Nephron progenitor cell (in vitro differentiated cells): ENCODE measurements around the gene SEMA6D.

Source experiments
- DNase-seq: peaks from one replicate; pipeline ENCODE4 v3.0.0; 2021
- H3K27ac Mint-ChIP-seq: 2 replicates; pipeline ENCODE4 v1.8.0; 2021; ENCODE audit warnings: mild to moderate bottlenecking, moderate library complexity, mixed read lengths
- H3K27me3 Mint-ChIP-seq: 2 replicates; pipeline ENCODE4 v1.8.0; 2021; ENCODE audit warnings: mild to moderate bottlenecking, low read depth, mixed read lengths; ENCODE audit not compliant: poor library complexity
- H3K36me3 Mint-ChIP-seq: 2 replicates; pipeline ENCODE4 v1.8.0; 2021; ENCODE audit warnings: low read depth, mixed read lengths
- H3K4me1 Mint-ChIP-seq: 2 replicates; pipeline ENCODE4 v1.8.0; 2021; ENCODE audit warnings: mixed read lengths
- H3K4me3 Mint-ChIP-seq: 2 replicates; pipeline ENCODE4 v1.8.0; 2021; ENCODE audit warnings: mild to moderate bottlenecking, moderate library complexity, mixed read lengths
- H3K9me3 Mint-ChIP-seq: 2 replicates; pipeline ENCODE4 v1.8.0; 2021; ENCODE audit warnings: mild to moderate bottlenecking, moderate library complexity, mixed read lengths
- TF ChIP-seq, protein P1 (sequence below): fragments of 200-600 bp; sonication (generic); IDR thresholded peaks from 2 replicates; pipeline ENCODE4 v1.5.0; 2021; ENCODE audit warnings: antibody characterized with exemption

Gene SEMA6D

DNA sequence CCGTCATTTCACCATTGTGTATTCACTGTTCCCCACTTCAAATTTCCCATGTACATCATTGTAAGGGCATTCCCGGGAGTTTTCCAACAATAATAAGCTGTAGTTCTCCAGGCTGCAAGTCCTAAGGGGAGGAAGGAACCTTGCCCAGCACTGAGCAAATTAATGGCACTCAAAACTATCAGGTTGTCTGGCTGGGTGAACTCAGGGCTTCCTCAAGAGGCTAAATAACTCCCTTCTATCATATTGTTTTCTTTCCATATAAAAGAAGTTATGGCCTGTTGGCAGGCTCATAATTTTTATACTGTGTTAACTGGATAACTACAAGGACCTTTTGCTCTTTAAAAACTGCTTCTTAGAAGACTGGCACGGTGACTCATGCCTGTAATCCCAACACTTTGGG, 71.4 kb downstream of the SEMA6D start:
- no peak overlapping the region for H3K4me3 Mint-ChIP-seq
- TF ChIP-seq, protein P1, sequence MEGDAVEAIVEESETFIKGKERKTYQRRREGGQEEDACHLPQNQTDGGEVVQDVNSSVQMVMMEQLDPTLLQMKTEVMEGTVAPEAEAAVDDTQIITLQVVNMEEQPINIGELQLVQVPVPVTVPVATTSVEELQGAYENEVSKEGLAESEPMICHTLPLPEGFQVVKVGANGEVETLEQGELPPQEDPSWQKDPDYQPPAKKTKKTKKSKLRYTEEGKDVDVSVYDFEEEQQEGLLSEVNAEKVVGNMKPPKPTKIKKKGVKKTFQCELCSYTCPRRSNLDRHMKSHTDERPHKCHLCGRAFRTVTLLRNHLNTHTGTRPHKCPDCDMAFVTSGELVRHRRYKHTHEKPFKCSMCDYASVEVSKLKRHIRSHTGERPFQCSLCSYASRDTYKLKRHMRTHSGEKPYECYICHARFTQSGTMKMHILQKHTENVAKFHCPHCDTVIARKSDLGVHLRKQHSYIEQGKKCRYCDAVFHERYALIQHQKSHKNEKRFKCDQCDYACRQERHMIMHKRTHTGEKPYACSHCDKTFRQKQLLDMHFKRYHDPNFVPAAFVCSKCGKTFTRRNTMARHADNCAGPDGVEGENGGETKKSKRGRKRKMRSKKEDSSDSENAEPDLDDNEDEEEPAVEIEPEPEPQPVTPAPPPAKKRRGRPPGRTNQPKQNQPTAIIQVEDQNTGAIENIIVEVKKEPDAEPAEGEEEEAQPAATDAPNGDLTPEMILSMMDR: no peak
- peaks cover 10% of the 10 kb centered on the region for H3K4me1 Mint-ChIP-seq
- no peak overlapping the region for H3K27ac Mint-ChIP-seq
- no peaks in the 10 kb centered on the region for H3K9me3 Mint-ChIP-seq
- no peaks in the 10 kb centered on the region for H3K27me3 Mint-ChIP-seq
- H3K36me3 Mint-ChIP-seq: no peaks in the 10 kb centered on the region
- DNase-seq: no peak

DNA sequence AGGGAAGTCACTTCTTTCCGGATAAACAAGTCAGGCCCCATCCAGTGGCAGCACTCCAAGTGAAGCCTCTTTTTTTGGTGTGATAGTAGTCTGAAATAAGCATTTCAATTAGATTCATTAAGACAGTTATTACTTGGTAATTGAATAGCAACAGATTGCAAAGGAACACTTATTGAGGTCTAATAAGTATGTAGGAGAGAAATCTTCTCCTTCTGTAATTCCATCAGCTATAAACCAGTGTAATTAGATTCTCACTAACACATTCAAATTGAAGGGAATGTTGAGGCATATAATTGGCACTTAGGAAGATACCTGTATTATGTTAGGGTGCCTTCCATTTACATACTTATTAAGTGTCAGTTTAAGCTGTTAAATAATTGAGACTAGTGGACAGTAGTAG, 73.9 kb downstream of the SEMA6D start:
- TF ChIP-seq, protein P1: no peak
- no peak overlapping the region for H3K27ac Mint-ChIP-seq
- H3K36me3 Mint-ChIP-seq: no peaks in the 10 kb centered on the region

DNA sequence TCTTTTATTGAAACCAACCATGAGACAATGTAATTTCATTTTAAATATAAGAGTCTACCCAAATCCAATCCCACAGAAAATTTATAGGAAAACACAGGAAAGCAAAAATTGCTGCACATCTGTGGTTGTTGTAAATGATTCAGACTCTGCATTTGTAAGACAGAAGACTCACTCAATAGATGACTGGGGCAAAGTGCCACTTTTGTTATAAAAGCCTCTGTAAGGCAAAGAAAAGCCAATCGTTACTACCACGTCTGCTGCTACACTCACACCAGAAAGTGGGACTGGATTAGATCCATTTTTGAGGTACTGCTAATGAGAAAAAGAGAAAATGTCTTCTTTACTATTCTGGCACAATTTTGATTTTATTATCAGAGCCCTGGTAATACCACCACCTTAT, 74.9 kb downstream of the SEMA6D start:
- Mint-ChIP-seq H3K9me3 (no peaks in the 10 kb centered on the region), H3K4me1 (peaks cover 22% of the 10 kb centered on the region), H3K27ac (no peak overlapping the region), H3K27me3 (peaks cover 3% of the 10 kb centered on the region), H3K36me3 (no peaks in the 10 kb centered on the region), H3K4me3 (no peak overlapping the region)
- DNase-seq: no peak
- TF ChIP-seq, protein P1: no peak

More for the DNA sequence above, 73.9 kb downstream of the SEMA6D start:
- H3K9me3 Mint-ChIP-seq: no peaks in the 10 kb centered on the region
- H3K4me3 Mint-ChIP-seq: no peak overlapping the region
- peaks cover 13% of the 10 kb centered on the region for H3K4me1 Mint-ChIP-seq
- DNase-seq: no peak
- no peaks in the 10 kb centered on the region for H3K27me3 Mint-ChIP-seq

DNA sequence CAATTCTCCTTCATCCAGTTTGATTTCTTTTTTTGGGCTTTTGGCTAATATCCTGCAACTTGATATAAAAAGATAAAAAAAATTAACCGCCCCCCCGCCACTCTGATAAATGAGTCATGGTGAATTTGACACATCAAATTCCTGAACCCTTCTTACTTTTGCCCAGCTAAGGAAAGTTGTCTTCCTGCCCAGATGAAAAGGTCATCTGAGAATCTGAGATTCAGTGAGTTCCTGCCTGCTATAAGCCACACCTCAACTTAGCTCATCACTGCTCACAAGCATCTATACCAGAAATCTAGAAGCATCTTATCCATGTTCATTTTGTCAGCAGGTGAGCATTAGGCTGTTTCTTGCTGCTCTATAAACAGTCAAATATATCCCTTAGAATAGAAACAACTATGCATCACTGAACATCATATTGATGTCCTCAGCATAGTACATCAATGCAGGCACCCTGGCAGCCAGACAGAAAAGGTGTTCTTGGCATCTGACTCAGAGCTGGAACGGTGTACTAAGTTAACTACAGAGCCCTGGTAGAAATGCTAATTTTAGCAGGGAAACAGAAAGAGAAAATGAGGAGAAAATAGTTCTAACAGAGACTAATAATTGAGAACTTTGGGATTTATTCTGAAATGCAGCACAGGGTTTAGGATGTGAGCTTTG, 77.1 kb downstream of the SEMA6D start:
- no peak overlapping the region for H3K4me3 Mint-ChIP-seq
- H3K9me3 Mint-ChIP-seq: no peaks in the 10 kb centered on the region
- peaks cover 7% of the 10 kb centered on the region for H3K27me3 Mint-ChIP-seq
- DNase-seq: no peak
- no peaks in the 10 kb centered on the region for H3K36me3 Mint-ChIP-seq
- TF ChIP-seq, protein P1: no peak
- H3K27ac Mint-ChIP-seq: no peak overlapping the region
- H3K4me1 Mint-ChIP-seq: peaks cover 15% of the 10 kb centered on the region

DNA sequence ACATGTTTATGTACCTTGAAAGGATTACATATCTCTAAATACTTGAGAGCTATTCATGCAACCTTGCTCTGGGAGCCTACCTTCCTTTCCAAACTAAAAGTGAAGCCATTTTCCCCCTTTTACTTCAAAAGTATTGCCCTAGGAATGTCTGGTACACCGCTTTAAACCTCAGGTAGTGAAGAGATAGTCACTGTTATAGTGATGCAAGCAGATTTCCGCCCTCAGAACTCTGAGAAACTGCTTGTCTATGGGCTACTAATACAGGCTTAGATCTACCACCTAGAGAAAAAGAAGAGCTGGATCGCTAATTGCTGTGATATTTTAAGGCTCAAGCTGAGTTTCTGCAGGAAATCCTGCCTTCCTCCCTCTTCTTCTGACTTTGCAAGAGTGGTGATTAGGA, 78.6 kb downstream of the SEMA6D start:
- no peaks in the 10 kb centered on the region for H3K9me3 Mint-ChIP-seq
- H3K4me3 Mint-ChIP-seq: no peak overlapping the region
- TF ChIP-seq, protein P1: no peak
- no peak overlapping the region for H3K27ac Mint-ChIP-seq
- no peak for DNase-seq
- no peaks in the 10 kb centered on the region for H3K36me3 Mint-ChIP-seq
- peaks cover 15% of the 10 kb centered on the region for H3K4me1 Mint-ChIP-seq
- H3K27me3 Mint-ChIP-seq: peaks cover 9% of the 10 kb centered on the region

DNA sequence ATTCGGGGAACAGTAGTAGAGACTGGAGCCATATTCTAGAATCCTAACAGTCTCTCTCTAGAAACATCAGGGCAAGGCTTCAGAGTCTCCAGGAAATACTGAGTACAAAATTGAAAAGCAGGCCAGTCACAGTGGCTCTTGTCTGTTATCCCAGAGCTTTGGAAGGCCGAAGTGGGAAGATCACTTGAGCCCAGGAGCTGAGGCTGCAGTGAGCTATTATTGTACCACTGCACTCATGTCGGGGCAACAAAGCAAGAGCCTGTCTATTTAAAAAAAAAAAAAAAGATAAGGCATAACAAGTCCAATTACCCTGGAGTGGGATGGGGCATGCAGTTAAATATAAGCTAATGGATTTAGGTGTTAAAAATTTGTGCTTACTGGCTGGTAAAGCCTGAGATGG, 79.0 kb downstream of the SEMA6D start:
- Mint-ChIP-seq H3K36me3 (no peaks in the 10 kb centered on the region), H3K27ac (no peak overlapping the region), H3K4me3 (no peak overlapping the region), H3K9me3 (no peaks in the 10 kb centered on the region), H3K4me1 (peaks cover 15% of the 10 kb centered on the region), H3K27me3 (peaks cover 9% of the 10 kb centered on the region)
- TF ChIP-seq, protein P1: no peak
- DNase-seq: no peak
